ENCODE results near the gene NCS1. TPM values are rescaled to one million over a fixed set of nuclear protein-coding genes. Genes with fewer than 3 reads are reported as not detected.

The NCS1 gene
- total RNA-seq, 1 donor from 2014 or later = 32.8 TPM

- Mint-ChIP-seq H3K4me3 (no peak overlapping the region), H3K9me3 (no peaks in the 10 kb centered on the region), H3K4me1 (ENCODE audit: unreplicated experiment) (peaks cover 17% of the 10 kb centered on the region), H3K36me3 (no peaks in the 10 kb centered on the region), H3K27ac (no peak overlapping the region), H3K27me3 (no peaks in the 10 kb centered on the region)
- TF ChIP-seq CTCF (conservative IDR thresholded peaks at IDR 0.05) = no peak
- DNase-seq (ENCODE audit: extremely low spot score, unreplicated experiment) = no peak
Observed at GRCh38 chr9:130199605-130200004, 27.4 kb downstream of the NCS1 start.

GRCh38 chr9:130200038-130200849 lies 28.0 kb downstream of the NCS1 start:
- no peak for DNase-seq (ENCODE audit: extremely low spot score, unreplicated experiment)
- no peaks in the 10 kb centered on the region for H3K27me3 Mint-ChIP-seq
- peaks cover 20% of the 10 kb centered on the region for H3K4me1 Mint-ChIP-seq (ENCODE audit: unreplicated experiment)
- H3K36me3 Mint-ChIP-seq = no peaks in the 10 kb centered on the region
- no peak for TF ChIP-seq CTCF (conservative IDR thresholded peaks at IDR 0.05)
- H3K27ac Mint-ChIP-seq = no peak overlapping the region
- H3K9me3 Mint-ChIP-seq = no peaks in the 10 kb centered on the region
- no peak overlapping the region for H3K4me3 Mint-ChIP-seq

GRCh38 chr9:130201399-130201873 lies 29.2 kb downstream of the NCS1 start:
- Mint-ChIP-seq H3K36me3 (no peaks in the 10 kb centered on the region), H3K4me3 (no peak overlapping the region), H3K4me1 (ENCODE audit: unreplicated experiment) (peaks cover 16% of the 10 kb centered on the region), H3K27ac (no peak overlapping the region), H3K27me3 (no peaks in the 10 kb centered on the region), H3K9me3 (no peaks in the 10 kb centered on the region)
- DNase-seq (ENCODE audit: extremely low spot score, unreplicated experiment) = no peak
- TF ChIP-seq CTCF (conservative IDR thresholded peaks at IDR 0.05) = no peak

- Mint-ChIP-seq H3K27me3 (no peaks in the 10 kb centered on the region), H3K27ac (no peak overlapping the region), H3K4me3 (no peak overlapping the region), H3K9me3 (no peaks in the 10 kb centered on the region), H3K36me3 (no peaks in the 10 kb centered on the region), H3K4me1 (ENCODE audit: unreplicated experiment) (peaks cover 12% of the 10 kb centered on the region)
- DNase-seq (ENCODE audit: extremely low spot score, unreplicated experiment) = no peak
- TF ChIP-seq CTCF (conservative IDR thresholded peaks at IDR 0.05) = no peak
Observed at GRCh38 chr9:130201974-130202373, 29.8 kb downstream of the NCS1 start.

GRCh38 chr9:130204341-130204740 lies 32.1 kb downstream of the NCS1 start:
- Mint-ChIP-seq H3K27me3 (no peaks in the 10 kb centered on the region), H3K36me3 (no peaks in the 10 kb centered on the region), H3K27ac (no peak overlapping the region), H3K9me3 (no peaks in the 10 kb centered on the region), H3K4me3 (no peak overlapping the region), H3K4me1 (ENCODE audit: unreplicated experiment) (peaks cover 21% of the 10 kb centered on the region)
- no peak for DNase-seq (ENCODE audit: extremely low spot score, unreplicated experiment)
- TF ChIP-seq CTCF (conservative IDR thresholded peaks at IDR 0.05) = no peak
